Esophagus muscularis mucosa (tissue), 4 donors: ENCODE data around the gene MUC20.
"Not testable (repeated sequence)": the region's sequence is repeated elsewhere in the genome, so short reads cannot be mapped to it uniquely, and the experiment has no call there.

ENCODE experiments used
- EP300 ChIP-seq: sonication (generic); formaldehyde crosslinking; IDR thresholded peaks from one replicate; pipeline ENCODE4 v1.6.1; 2017; ENCODE audit warnings: antibody characterized with exemption
- POLR2A ChIP-seq: fragments of 450-650 bp; IDR thresholded peaks from one replicate; pipeline ENCODE4 v1.6.1; 2017; ENCODE audit warnings: antibody characterized with exemption, moderate library complexity, mild to moderate bottlenecking, low read depth
- POLR2AphosphoS5 ChIP-seq, 2 donors: sonication (generic); formaldehyde crosslinking; IDR thresholded peaks; one replicate each; pipeline ENCODE4 v1.6.1; 2017; ENCODE audit warnings: antibody characterized with exemption in 2 of 2
- TF ChIP-seq, protein P1 (sequence below), 3 experiments: fragments of 200-600 bp in 2 of 3; fragments of 450-650 bp in 1 of 3; sonication (generic) in 2 of 3; IDR thresholded peaks; one replicate each; pipeline ENCODE4 v1.5.1; 2017 to 2019; ENCODE audit warnings: antibody characterized with exemption in 3 of 3, mild to moderate bottlenecking in 2 of 3, moderate library complexity in 1 of 3

DNA sequence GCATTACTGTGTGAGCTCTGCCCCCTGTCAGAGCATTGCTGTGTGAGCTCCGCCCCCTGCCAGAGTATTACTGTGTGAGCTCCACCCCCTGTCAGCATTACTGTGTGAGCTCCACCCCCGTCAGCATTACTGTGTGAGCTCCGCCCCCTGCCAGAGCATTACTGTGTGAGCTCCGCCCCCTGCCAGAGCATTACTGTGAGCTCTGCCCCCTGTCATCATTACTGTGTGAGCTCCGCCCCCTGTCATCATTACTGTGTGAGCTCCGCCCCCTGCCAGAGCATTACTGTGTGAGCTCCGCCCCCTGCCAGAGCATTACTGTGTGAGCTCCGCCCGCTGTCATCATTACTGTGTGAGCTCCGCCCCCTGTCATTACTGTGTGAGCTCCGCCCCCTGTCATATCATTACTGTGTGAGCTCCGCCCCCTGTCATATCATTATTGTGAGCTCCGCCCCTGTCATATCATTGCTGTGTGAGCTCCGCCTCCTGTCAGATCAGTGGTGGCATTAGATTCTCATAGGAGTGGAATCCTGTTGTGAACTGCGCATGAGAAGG lies 33.5 kb upstream of the MUC20 start:
- not testable (repeated sequence) for TF ChIP-seq POLR2A; EP300; POLR2AphosphoS5 (IDR thresholded peaks at IDR 0.05)
- TF ChIP-seq, protein P1, sequence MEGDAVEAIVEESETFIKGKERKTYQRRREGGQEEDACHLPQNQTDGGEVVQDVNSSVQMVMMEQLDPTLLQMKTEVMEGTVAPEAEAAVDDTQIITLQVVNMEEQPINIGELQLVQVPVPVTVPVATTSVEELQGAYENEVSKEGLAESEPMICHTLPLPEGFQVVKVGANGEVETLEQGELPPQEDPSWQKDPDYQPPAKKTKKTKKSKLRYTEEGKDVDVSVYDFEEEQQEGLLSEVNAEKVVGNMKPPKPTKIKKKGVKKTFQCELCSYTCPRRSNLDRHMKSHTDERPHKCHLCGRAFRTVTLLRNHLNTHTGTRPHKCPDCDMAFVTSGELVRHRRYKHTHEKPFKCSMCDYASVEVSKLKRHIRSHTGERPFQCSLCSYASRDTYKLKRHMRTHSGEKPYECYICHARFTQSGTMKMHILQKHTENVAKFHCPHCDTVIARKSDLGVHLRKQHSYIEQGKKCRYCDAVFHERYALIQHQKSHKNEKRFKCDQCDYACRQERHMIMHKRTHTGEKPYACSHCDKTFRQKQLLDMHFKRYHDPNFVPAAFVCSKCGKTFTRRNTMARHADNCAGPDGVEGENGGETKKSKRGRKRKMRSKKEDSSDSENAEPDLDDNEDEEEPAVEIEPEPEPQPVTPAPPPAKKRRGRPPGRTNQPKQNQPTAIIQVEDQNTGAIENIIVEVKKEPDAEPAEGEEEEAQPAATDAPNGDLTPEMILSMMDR (IDR thresholded peaks at IDR 0.05) = not testable (repeated sequence)
